A549 (cell line): ENCODE measurements around the gene ACSL4.

ENCODE experiments used
- POLR2A ChIP-seq: IDR thresholded peaks from 2 replicates; pipeline ENCODE4 v1.6.1; 2012; ENCODE audit warnings: mild to moderate bottlenecking, low read length
- TF ChIP-seq, protein P1 (sequence below): fragments of >200 bp; sonication (Bioruptor Twin); formaldehyde crosslinking; IDR thresholded peaks from 3 replicates; pipeline ENCODE4 v1.5.1; 2016
- TF ChIP-seq, protein P2 (sequence below): fragments of 450-650 bp; IDR thresholded peaks from 2 replicates; pipeline ENCODE4 v1.6.1; 2014; ENCODE audit warnings: antibody characterized with exemption

GRCh38 chrX:109614951-109615350, 118.1 kb downstream of the ACSL4 start:
- TF ChIP-seq, protein P1, sequence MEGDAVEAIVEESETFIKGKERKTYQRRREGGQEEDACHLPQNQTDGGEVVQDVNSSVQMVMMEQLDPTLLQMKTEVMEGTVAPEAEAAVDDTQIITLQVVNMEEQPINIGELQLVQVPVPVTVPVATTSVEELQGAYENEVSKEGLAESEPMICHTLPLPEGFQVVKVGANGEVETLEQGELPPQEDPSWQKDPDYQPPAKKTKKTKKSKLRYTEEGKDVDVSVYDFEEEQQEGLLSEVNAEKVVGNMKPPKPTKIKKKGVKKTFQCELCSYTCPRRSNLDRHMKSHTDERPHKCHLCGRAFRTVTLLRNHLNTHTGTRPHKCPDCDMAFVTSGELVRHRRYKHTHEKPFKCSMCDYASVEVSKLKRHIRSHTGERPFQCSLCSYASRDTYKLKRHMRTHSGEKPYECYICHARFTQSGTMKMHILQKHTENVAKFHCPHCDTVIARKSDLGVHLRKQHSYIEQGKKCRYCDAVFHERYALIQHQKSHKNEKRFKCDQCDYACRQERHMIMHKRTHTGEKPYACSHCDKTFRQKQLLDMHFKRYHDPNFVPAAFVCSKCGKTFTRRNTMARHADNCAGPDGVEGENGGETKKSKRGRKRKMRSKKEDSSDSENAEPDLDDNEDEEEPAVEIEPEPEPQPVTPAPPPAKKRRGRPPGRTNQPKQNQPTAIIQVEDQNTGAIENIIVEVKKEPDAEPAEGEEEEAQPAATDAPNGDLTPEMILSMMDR = no peak
- no peak for TF ChIP-seq POLR2A
- TF ChIP-seq, protein P2, sequence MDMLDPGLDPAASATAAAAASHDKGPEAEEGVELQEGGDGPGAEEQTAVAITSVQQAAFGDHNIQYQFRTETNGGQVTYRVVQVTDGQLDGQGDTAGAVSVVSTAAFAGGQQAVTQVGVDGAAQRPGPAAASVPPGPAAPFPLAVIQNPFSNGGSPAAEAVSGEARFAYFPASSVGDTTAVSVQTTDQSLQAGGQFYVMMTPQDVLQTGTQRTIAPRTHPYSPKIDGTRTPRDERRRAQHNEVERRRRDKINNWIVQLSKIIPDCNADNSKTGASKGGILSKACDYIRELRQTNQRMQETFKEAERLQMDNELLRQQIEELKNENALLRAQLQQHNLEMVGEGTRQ = no peak
